ENCODE data around the gene ST3GAL3. TPM values are rescaled to one million over a fixed set of nuclear protein-coding genes. Genes with fewer than 3 reads are reported as not detected.

Gene ST3GAL3
- total and polyA plus RNA-seq, 2 of the 13 experiments (the other 11 are each of a cell fraction or from before 2014, with no cell fraction given) = 5.1 to 8.1 TPM

- no peak overlapping the region for H3K9ac ChIP-seq (ENCODE audit: insufficient read depth, low read depth, low read length)
- in situ Hi-C loops (cut with HindIII; ENCODE audit: extremely low pct_ligation_motif_present, low pct_unique_long_range_greater_than_20kb) = loop anchor here (5.0 kb wide), 2 partner anchors 175 to 405 kb away; no protein-coding TSS in a partner anchor
- ChIA-PET POLR2A (no interaction called here), CTCF (ENCODE audit: low intra/inter-chr PET ratio, low total read pairs) (no interaction called here)
- no peak overlapping the region for H2AFZ ChIP-seq (ENCODE audit: low read length)
- no peak overlapping the region for H3K4me2 ChIP-seq (ENCODE audit: low read depth, low read length)
- H3K27ac ChIP-seq (ENCODE audit: extremely low read length, insufficient read depth, low read length) = no peak overlapping the region
- no peaks in the 10 kb centered on the region for H3K9me3 ChIP-seq (ENCODE audit: low read length)
- no peak overlapping the region for H3K4me3 ChIP-seq (replicated peaks in 1 of 3; ENCODE audit: insufficient read depth in 1 of 3, low read depth in 2 of 3, low read length in 3 of 3)
- H3K79me2 ChIP-seq (ENCODE audit: insufficient read depth, low read length) = no peaks in the 10 kb centered on the region
- no peaks in the 10 kb centered on the region for H3K27me3 ChIP-seq (ENCODE audit: control insufficient read depth in 1 of 2, insufficient read depth in 2 of 2, low read length in 2 of 2)
- TF ChIP-seq ZNF589 (CRISPR knock-in tag; conservative IDR thresholded peaks at IDR 0.05) (no peak), STAT5B (CRISPR knock-in tag; IDR thresholded peaks at IDR 0.05) (no peak), HNRNPK (IDR thresholded peaks at IDR 0.05; ENCODE audit: low read depth, low read length, poor library complexity, severe bottlenecking) (no peak), KLF16 (CRISPR knock-in tag; IDR thresholded peaks at IDR 0.05) (no peak), HOXA9 (CRISPR knock-in tag; IDR thresholded peaks at IDR 0.05; ENCODE audit: borderline replicate concordance) (no peak), JUNB (CRISPR knock-in tag; IDR thresholded peaks at IDR 0.05; ENCODE audit: borderline replicate concordance) (no peak), SETDB1 (CRISPR knock-in tag; IDR thresholded peaks at IDR 0.05; ENCODE audit: borderline replicate concordance) (no peak), KDM2A (CRISPR knock-in tag; IDR thresholded peaks at IDR 0.05; ENCODE audit: borderline replicate concordance, low read depth) (no peak), ZBTB20 (CRISPR knock-in tag; IDR thresholded peaks at IDR 0.05; ENCODE audit: borderline replicate concordance, low read depth) (no peak)
- no peak for DNase-seq (ENCODE audit: low spot score)
- H3K36me3 ChIP-seq (replicated peaks in 1 of 2; ENCODE audit: control insufficient read depth in 1 of 2, insufficient read depth in 2 of 2, low read length in 2 of 2) = no peaks in the 10 kb centered on the region; a peak in 1 of 5 replicates
- FAIRE-seq = no peak
- peaks cover 34% of the 10 kb centered on the region for H3K4me1 ChIP-seq (ENCODE audit: insufficient read depth, low read length)
- intact Hi-C loops (cut with micrococcal nuclease; ENCODE audit: unreplicated experiment) = loop anchor here (10.0 kb wide), 1 partner anchor 103 kb away; the partner anchor contains the start of gene SLC6A9
- H4K20me1 ChIP-seq (ENCODE audit: insufficient read depth, low read length) = 0 out of 2 replicates have a peak, but pooled peaks cover 2% of the 10 kb centered on the region
- no peak for ATAC-seq
- 83% methylated on average over 9 of the region's 13 CpGs for WGBS (ENCODE audit: low lambda C conversion rate)
- no TSS peak for BruUV-seq (replicated peaks)
These were observed 224.7 kb downstream of the ST3GAL3 start for GRCh38 chr1:43931711-43932660.

All from HepG2 (cell line).